Fibroblast of pulmonary artery (primary cell): ENCODE data around the gene PFAS.

Experiments used
- DNase-seq: peaks from one replicate; pipeline ENCODE4 v3.0.0-alpha.2; 2010; ENCODE audit warnings: low read depth
- H3K4me3 ChIP-seq: replicated peaks from 2 replicates; pipeline ENCODE4 v1.5.1; 2011; ENCODE audit warnings: low read depth, mild to moderate bottlenecking, control low read depth, low read length, moderate library complexity
- CTCF ChIP-seq: IDR thresholded peaks from 2 replicates; pipeline ENCODE4 v1.5.1; 2011; ENCODE audit warnings: mild to moderate bottlenecking, control low read depth, low read length, inconsistent platforms; ENCODE audit errors: missing control alignments

Gene PFAS

GRCh38 chr17:8223356-8224126, 25.5 kb upstream of the PFAS start:
- peak; percentile 5 for TF ChIP-seq CTCF
- peak overlapping the region; percentile 78 for H3K4me3 ChIP-seq
- peak; percentile 42 for DNase-seq

- no peak overlapping the region for H3K4me3 ChIP-seq
- TF ChIP-seq CTCF = no peak
- DNase-seq = no peak
These were observed 23.9 kb upstream of the PFAS start for GRCh38 chr17:8224891-8225812.

GRCh38 chr17:8225813-8226535, 23.1 kb upstream of the PFAS start:
- no peak for TF ChIP-seq CTCF
- peak; percentile 76 for DNase-seq

GRCh38 chr17:8226536-8227237, 22.4 kb upstream of the PFAS start:
- peak; percentile 93 for DNase-seq
- no peak for TF ChIP-seq CTCF
- H3K4me3 ChIP-seq = peak overlapping the region; percentile 39

More at GRCh38 chr17:8225813-8226535, 23.1 kb upstream of the PFAS start:
- H3K4me3 ChIP-seq = peak overlapping the region; percentile 39

GRCh38 chr17:8227238-8227581, 21.9 kb upstream of the PFAS start:
- TF ChIP-seq CTCF = no peak
- peak overlapping the region; percentile 39 for H3K4me3 ChIP-seq
- no peak for DNase-seq

- no peak for DNase-seq
- no peak overlapping the region for H3K4me3 ChIP-seq
- TF ChIP-seq CTCF = no peak
These were observed 17.4 kb upstream of the PFAS start for GRCh38 chr17:8231701-8232100.
